Upper lobe of left lung (tissue), 6 donors: ENCODE data around the gene RYK. TPM values are rescaled to one million over a fixed set of nuclear protein-coding genes. Genes with fewer than 3 reads are reported as not detected.

Source experiments
- ATAC-seq, 2 donors: fragments of 200-7000 bp; cut with Tn5 transposase; one replicate each; pipeline ENCODE4 v1.9.1; 2022; ENCODE audit warnings: mild to moderate bottlenecking in 2 of 2, moderate library complexity in 2 of 2; ENCODE audit not compliant: low FRiP score in 2 of 2
- DNase-seq, 2 donors: peaks; one replicate each; pipeline ENCODE4 v3.0.0-alpha.2; 2019 to 2020
- H3K27ac ChIP-seq, 4 donors: fragments of 200-600 bp; sonication (generic); one replicate each; pipeline ENCODE4 v1.5.1; 2016 to 2019
- H3K27me3 ChIP-seq, 4 donors: fragments of 200-600 bp; sonication (generic); one replicate each; pipeline ENCODE4 v1.5.1; 2017 to 2019
- H3K36me3 ChIP-seq, 4 donors: fragments of 200-600 bp; sonication (generic); one replicate each; pipeline ENCODE4 v1.5.1; 2016 to 2019
- H3K4me1 ChIP-seq, 4 donors: fragments of 200-600 bp; sonication (generic); one replicate each; pipeline ENCODE4 v1.5.1; 2018 to 2019
- H3K4me3 ChIP-seq, 4 donors: fragments of 200-600 bp; sonication (generic); one replicate each; pipeline ENCODE4 v1.5.1; 2017 to 2019; ENCODE audit warnings: mild to moderate bottlenecking in 2 of 4, moderate library complexity in 1 of 4
- H3K9me3 ChIP-seq, 4 donors: fragments of 200-600 bp; sonication (generic); one replicate each; pipeline ENCODE4 v1.5.1; 2018 to 2019
- EP300 ChIP-seq, 4 donors: sonication (generic); formaldehyde crosslinking; IDR thresholded peaks; one replicate each; pipeline ENCODE4 v1.5.1; 2017; ENCODE audit warnings: antibody characterized with exemption in 4 of 4, control low read depth in 2 of 4
- POLR2A ChIP-seq, 4 donors: fragments of 450-650 bp; IDR thresholded peaks; one replicate each; pipeline ENCODE4 v1.5.1; 2016 to 2017; ENCODE audit warnings: antibody characterized with exemption in 4 of 4, mild to moderate bottlenecking in 2 of 4
- POLR2AphosphoS5 ChIP-seq, 2 donors: sonication (generic); formaldehyde crosslinking; IDR thresholded peaks; one replicate each; pipeline ENCODE4 v1.5.1; 2017; ENCODE audit warnings: antibody characterized with exemption in 2 of 2
- WGBS, 2 donors: methylation state at CpG; one replicate each; pipeline ENCODE4 v1.1.5; 2017 to 2018; 5-methylcytosine and 5-hydroxymethylcytosine counted together
- total RNA-seq, 6 donors: library from RNA; depleted of rRNA in 4 of 6; stranded (reverse); fragments of >200 nt in 4 of 6; gene quantifications; one replicate each; pipeline versions ENCODE4 v1.1.0 to v1.2.1, GENCODE V29; 2016 to 2021
- TF ChIP-seq, protein P1 (sequence below), 6 experiments: fragments of 450-650 bp in 4 of 6; fragments of 200-600 bp in 2 of 6; sonication (generic) in 2 of 6; IDR thresholded peaks; one replicate each; pipeline ENCODE4 v1.5.1; 2016 to 2019; ENCODE audit warnings: antibody characterized with exemption in 6 of 6
- donor health status: DM: no; HTN: no; CAD: no; lungs with moderate emphysema.
- donor health status: DM: no; HTN: yes; CAD: no; lungs with severe emphysema.

The RYK gene
- total RNA-seq, 6 donors from 2014 or later, result 14.9 to 105 (median 52.4) TPM

DNA sequence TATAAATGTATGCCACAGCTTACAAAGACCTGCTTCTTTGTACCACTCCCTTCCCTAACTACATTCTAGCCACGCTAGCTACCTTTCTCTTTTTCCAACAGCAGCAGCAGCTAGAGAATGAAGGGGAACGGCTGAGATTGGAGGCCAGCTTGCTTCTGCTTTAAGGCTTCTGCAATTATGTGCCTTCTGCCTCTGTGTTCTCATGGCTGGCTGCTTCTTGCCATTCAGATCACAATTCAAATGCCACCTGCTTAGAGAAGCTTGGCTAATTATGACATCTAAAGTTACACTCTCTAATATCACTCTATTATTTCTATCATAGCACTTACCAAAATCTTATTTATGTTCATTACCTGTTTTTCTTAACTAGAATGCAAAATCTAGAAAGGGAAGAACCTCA lies 95.2 kb downstream of the RYK start:
- peaks cover 13 to 62% (median 28%) of the 10 kb centered on the region in 4 donors for H3K36me3 ChIP-seq
- WGBS, 2 donors, result 48 to 98% methylated on average over 2 of the region's 2 CpGs
- H3K27ac ChIP-seq, result no peak overlapping the region
- ATAC-seq (no peak), DNase-seq (no peak)
- H3K27me3 ChIP-seq, result no peaks in the 10 kb centered on the region
- no peaks in the 10 kb centered on the region for H3K9me3 ChIP-seq
- no peak overlapping the region for H3K4me3 ChIP-seq
- no peak for TF ChIP-seq POLR2A (IDR thresholded peaks at IDR 0.05)
- no peak for TF ChIP-seq POLR2AphosphoS5 (IDR thresholded peaks at IDR 0.05)
- TF ChIP-seq EP300 (IDR thresholded peaks at IDR 0.05), result no peak
- TF ChIP-seq, protein P1, sequence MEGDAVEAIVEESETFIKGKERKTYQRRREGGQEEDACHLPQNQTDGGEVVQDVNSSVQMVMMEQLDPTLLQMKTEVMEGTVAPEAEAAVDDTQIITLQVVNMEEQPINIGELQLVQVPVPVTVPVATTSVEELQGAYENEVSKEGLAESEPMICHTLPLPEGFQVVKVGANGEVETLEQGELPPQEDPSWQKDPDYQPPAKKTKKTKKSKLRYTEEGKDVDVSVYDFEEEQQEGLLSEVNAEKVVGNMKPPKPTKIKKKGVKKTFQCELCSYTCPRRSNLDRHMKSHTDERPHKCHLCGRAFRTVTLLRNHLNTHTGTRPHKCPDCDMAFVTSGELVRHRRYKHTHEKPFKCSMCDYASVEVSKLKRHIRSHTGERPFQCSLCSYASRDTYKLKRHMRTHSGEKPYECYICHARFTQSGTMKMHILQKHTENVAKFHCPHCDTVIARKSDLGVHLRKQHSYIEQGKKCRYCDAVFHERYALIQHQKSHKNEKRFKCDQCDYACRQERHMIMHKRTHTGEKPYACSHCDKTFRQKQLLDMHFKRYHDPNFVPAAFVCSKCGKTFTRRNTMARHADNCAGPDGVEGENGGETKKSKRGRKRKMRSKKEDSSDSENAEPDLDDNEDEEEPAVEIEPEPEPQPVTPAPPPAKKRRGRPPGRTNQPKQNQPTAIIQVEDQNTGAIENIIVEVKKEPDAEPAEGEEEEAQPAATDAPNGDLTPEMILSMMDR (IDR thresholded peaks at IDR 0.05), result no peak
- peaks cover 0 to 7% (median 3%) of the 10 kb centered on the region in 4 donors for H3K4me1 ChIP-seq

DNA sequence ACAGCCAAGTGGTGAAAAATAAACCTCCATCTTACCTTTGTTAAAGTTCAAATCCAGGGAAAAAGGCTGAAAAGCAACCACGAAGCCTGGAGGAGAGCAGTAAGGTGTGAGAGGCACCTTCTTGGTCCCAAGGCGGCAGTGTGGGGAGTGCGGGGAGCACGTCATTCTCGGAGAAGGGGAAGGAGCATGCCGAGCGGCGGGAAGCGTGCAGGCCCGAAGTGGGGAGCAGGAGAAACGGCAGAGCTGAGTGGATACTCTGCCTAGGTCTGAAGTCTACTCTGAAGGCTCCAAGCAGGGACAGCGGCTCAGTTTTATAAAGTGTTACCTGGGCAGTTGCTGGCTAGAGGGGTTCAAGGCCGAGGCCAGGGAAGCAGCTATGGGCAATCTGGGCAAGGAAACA lies 96.9 kb downstream of the RYK start:
- ATAC-seq, result no peak
- no peak overlapping the region for H3K4me3 ChIP-seq
- no peak overlapping the region for H3K27ac ChIP-seq
- TF ChIP-seq POLR2A (IDR thresholded peaks at IDR 0.05), result no peak
- no peak for TF ChIP-seq EP300 (IDR thresholded peaks at IDR 0.05)
- no peak for TF ChIP-seq POLR2AphosphoS5 (IDR thresholded peaks at IDR 0.05)
- TF ChIP-seq, protein P1 (IDR thresholded peaks at IDR 0.05), result no peak
- peaks cover 0 to 9% (median 7%) of the 10 kb centered on the region in 4 donors for H3K4me1 ChIP-seq
- H3K27me3 ChIP-seq, result no peaks in the 10 kb centered on the region
- peak in 1 of 2 donors; percentile 61 for DNase-seq
- peaks cover 7 to 52% (median 21%) of the 10 kb centered on the region in 4 donors for H3K36me3 ChIP-seq
- no peaks in the 10 kb centered on the region for H3K9me3 ChIP-seq
- 94 to 96% methylated on average over 13 of the region's 13 CpGs for WGBS, 2 donors

DNA sequence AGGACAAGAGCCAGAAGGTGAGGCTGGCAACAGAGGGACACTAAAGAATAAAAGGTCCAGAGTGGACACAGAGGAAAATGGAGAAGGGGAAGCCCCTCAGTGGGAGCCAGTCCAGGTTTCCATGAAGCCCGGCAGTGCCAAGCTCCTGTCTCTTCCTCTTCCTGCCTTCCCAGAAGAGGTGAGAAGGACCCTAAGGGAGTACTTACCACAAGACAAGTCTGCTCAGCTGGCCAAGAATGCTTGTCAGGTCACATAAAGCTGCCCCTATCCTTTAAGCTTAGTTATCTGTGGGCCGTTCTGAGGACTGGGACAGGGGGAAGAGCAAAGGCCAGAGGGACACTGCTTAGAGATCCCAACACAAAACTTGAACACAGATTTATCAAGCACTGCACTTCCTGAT lies 100.2 kb downstream of the RYK start:
- Histone ChIP-seq H3K9me3 (no peaks in the 10 kb centered on the region), H3K27ac (peak overlapping the region in 1 of 4 donors; percentile 61), H3K27me3 (no peaks in the 10 kb centered on the region), H3K36me3 (peaks cover 5 to 25% (median 12%) of the 10 kb centered on the region in 4 donors), H3K4me3 (no peak overlapping the region), H3K4me1 (peaks cover 0 to 9% (median 7%) of the 10 kb centered on the region in 4 donors)
- no peak for ATAC-seq
- TF ChIP-seq, protein P1 (IDR thresholded peaks at IDR 0.05), result no peak
- no peak for TF ChIP-seq POLR2A (IDR thresholded peaks at IDR 0.05)
- TF ChIP-seq EP300 (IDR thresholded peaks at IDR 0.05), result no peak
- peak in 1 of 2 donors; percentile 27 for TF ChIP-seq POLR2AphosphoS5 (IDR thresholded peaks at IDR 0.05)
- DNase-seq, result no peak
- WGBS, 2 donors, result 47 to 56% methylated on average over 2 of the region's 2 CpGs

DNA sequence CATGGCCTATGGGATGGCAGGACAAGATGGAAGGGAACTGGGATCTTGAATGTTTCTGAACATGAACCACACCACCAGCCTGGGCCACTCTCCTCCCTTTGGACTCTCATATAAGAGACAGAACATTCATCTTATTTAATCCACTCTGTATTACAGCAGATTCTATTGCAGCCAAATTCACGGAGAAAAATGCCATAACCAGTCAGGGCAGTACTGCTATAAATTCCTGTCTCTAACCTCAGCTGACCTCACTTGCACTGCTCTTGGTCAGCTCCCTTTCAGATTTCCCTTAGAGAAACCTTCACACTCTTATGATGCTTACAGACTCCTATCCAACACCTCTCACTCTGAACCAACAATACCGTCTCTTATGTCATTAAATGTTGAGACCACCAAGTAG lies 101.4 kb downstream of the RYK start:
- 74 to 81% methylated on average over 2 of the region's 2 CpGs for WGBS, 2 donors
- Histone ChIP-seq H3K4me3 (no peak overlapping the region), H3K9me3 (no peaks in the 10 kb centered on the region), H3K27me3 (no peaks in the 10 kb centered on the region), H3K4me1 (peaks cover 0 to 19% (median 13%) of the 10 kb centered on the region in 4 donors), H3K36me3 (peaks cover 0 to 13% (median 4%) of the 10 kb centered on the region in 4 donors), H3K27ac (no peak overlapping the region)
- ATAC-seq, result no peak
- DNase-seq, result no peak
- TF ChIP-seq POLR2A (IDR thresholded peaks at IDR 0.05), result no peak
- TF ChIP-seq, protein P1 (IDR thresholded peaks at IDR 0.05), result no peak

DNA sequence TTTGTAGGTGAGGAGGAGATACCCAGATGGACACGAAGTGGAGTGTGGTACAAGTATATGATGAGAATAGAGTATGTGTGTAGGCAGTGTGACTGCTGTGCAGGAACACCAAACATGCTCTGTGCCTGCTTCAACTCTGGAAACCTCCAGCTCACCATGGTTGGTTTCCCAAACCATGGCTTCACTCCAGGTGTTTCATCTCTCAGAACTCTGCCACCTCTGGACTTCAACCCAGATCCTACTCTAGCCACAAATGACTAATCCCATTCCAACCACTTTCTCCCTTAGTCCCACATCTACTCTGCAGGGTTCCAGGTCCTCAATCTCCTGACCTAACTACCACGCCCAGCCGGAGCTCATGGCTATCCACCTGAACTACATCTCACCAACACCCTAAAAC lies 102.1 kb downstream of the RYK start:
- Histone ChIP-seq H3K9me3 (no peaks in the 10 kb centered on the region), H3K36me3 (peaks cover 0 to 5% (median 0%) of the 10 kb centered on the region in 4 donors), H3K4me3 (no peak overlapping the region), H3K4me1 (peaks cover 4 to 26% (median 18%) of the 10 kb centered on the region in 4 donors), H3K27ac (no peak overlapping the region), H3K27me3 (no peaks in the 10 kb centered on the region)
- no peak for DNase-seq
- WGBS, 2 donors, result 98 to 99% methylated on average over 3 of the region's 3 CpGs
- no peak for TF ChIP-seq POLR2AphosphoS5 (IDR thresholded peaks at IDR 0.05)
- TF ChIP-seq POLR2A (IDR thresholded peaks at IDR 0.05), result no peak
- TF ChIP-seq EP300 (IDR thresholded peaks at IDR 0.05), result no peak
- TF ChIP-seq, protein P1 (IDR thresholded peaks at IDR 0.05), result no peak
- ATAC-seq, result no peak
